HG03159 (cell line): ENCODE results near the gene CCDC152.
"Not testable (repeated sequence)": the region's sequence is repeated elsewhere in the genome, so short reads cannot be mapped to it uniquely, and the experiment has no call there.

ENCODE experiments used
- ATAC-seq: cut with Tn5 transposase; IDR thresholded peaks from one replicate; pipeline ENCODE4 v1.9.1; 2021; ENCODE audit warnings: mild to moderate bottlenecking, moderate library complexity; ENCODE audit not compliant: unreplicated experiment

Gene CCDC152

GRCh38 chr5:42756606-42757601 is at the start of gene CCDC152:
Gene CCDC152, plus strand, starts transcription at chr5:42756818. Its CDS starts 2,304 bp downstream, at chr5:42759122.
- peak; percentile 96 for ATAC-seq

GRCh38 chr5:42715785-42716184 is 40.8 kb upstream of the CCDC152 start:
- no peak for ATAC-seq

- peak; percentile 93 for ATAC-seq
These were observed 38.0 kb upstream of the CCDC152 start for GRCh38 chr5:42718591-42718990.

GRCh38 chr5:42719034-42719433 is 37.6 kb upstream of the CCDC152 start:
- peak; percentile 3 for ATAC-seq

- ATAC-seq, result no peak
These were observed 36.4 kb upstream of the CCDC152 start for GRCh38 chr5:42720251-42720650.

GRCh38 chr5:42721484-42721883 is 35.1 kb upstream of the CCDC152 start:
- ATAC-seq, result no peak

- ATAC-seq, result not testable (repeated sequence)
These were observed 22.0 kb upstream of the CCDC152 start for GRCh38 chr5:42734531-42735058.

- ATAC-seq, result no peak
These were observed 15.7 kb upstream of the CCDC152 start for GRCh38 chr5:42740920-42741319.

GRCh38 chr5:42745426-42745825 is 11.2 kb upstream of the CCDC152 start:
- ATAC-seq, result no peak

GRCh38 chr5:42745856-42746255 is 10.8 kb upstream of the CCDC152 start:
- ATAC-seq, result no peak

GRCh38 chr5:42749020-42749419 is 7.6 kb upstream of the CCDC152 start:
- no peak for ATAC-seq

- ATAC-seq, result no peak
These were observed 6.1 kb upstream of the CCDC152 start for GRCh38 chr5:42750507-42750906.

GRCh38 chr5:42751044-42751443 is 5.6 kb upstream of the CCDC152 start:
- ATAC-seq, result no peak

GRCh38 chr5:42753099-42753498 is 3.5 kb upstream of the CCDC152 start:
- no peak for ATAC-seq

- ATAC-seq, result no peak
These were observed 2.8 kb downstream of the CCDC152 start for GRCh38 chr5:42759456-42759855.

GRCh38 chr5:42760426-42760825 is 3.8 kb downstream of the CCDC152 start:
- ATAC-seq, result no peak

- ATAC-seq, result no peak
These were observed 5.2 kb downstream of the CCDC152 start for GRCh38 chr5:42761791-42762190.

- ATAC-seq, result no peak
These were observed 11.0 kb downstream of the CCDC152 start for GRCh38 chr5:42767491-42768105.

- no peak for ATAC-seq
These were observed 11.5 kb downstream of the CCDC152 start for GRCh38 chr5:42768106-42768504.

- no peak for ATAC-seq
These were observed 13.4 kb downstream of the CCDC152 start for GRCh38 chr5:42770003-42770402.

- ATAC-seq, result no peak
These were observed 15.8 kb downstream of the CCDC152 start for GRCh38 chr5:42772265-42772993.
